Hepatocyte (in vitro differentiated cells): Measurements from ENCODE around the gene PLCXD3.

Experiments used
- EZH2 ChIP-seq: fragments of 200-600 bp; sonication (generic); IDR thresholded peaks from 2 replicates; pipeline ENCODE4 v1.6.1; 2016; ENCODE audit warnings: antibody characterized with exemption, mild to moderate bottlenecking, borderline replicate concordance
- EZH2phosphoT487 ChIP-seq: fragments of 200-600 bp; sonication (generic); IDR thresholded peaks from one replicate; pipeline ENCODE4 v1.6.1; 2018; ENCODE audit warnings: antibody characterized with exemption, mild to moderate bottlenecking, low read depth, moderate library complexity; ENCODE audit not compliant: unreplicated experiment, severe bottlenecking
- TF ChIP-seq, protein P1 (sequence below): fragments of 200-600 bp; sonication (generic); IDR thresholded peaks from 2 replicates; pipeline ENCODE4 v1.5.1; 2016; ENCODE audit warnings: antibody characterized with exemption, mild to moderate bottlenecking; ENCODE audit not compliant: poor library complexity

DNA sequence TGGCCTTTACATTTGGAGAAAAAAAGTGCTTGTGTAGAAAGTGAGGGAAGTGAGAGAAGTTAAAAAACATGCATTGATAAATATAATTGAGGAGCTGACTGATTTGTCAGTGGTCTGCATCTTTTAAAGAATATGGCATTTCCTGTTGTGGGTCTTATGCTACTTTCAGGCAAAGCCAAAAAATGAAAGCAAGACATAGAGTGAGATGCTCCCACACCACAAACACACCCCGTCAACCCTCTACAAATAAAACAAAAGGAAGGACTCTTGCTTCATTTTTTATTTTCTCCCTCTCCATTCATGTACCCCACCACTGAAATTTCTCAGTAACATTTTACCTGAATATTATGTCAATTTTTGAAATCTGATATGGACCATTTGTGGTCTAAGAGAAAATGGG is 22.1 kb upstream of the PLCXD3 start:
- TF ChIP-seq, protein P1, sequence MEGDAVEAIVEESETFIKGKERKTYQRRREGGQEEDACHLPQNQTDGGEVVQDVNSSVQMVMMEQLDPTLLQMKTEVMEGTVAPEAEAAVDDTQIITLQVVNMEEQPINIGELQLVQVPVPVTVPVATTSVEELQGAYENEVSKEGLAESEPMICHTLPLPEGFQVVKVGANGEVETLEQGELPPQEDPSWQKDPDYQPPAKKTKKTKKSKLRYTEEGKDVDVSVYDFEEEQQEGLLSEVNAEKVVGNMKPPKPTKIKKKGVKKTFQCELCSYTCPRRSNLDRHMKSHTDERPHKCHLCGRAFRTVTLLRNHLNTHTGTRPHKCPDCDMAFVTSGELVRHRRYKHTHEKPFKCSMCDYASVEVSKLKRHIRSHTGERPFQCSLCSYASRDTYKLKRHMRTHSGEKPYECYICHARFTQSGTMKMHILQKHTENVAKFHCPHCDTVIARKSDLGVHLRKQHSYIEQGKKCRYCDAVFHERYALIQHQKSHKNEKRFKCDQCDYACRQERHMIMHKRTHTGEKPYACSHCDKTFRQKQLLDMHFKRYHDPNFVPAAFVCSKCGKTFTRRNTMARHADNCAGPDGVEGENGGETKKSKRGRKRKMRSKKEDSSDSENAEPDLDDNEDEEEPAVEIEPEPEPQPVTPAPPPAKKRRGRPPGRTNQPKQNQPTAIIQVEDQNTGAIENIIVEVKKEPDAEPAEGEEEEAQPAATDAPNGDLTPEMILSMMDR = no peak
- TF ChIP-seq EZH2 = no peak
- no peak for TF ChIP-seq EZH2phosphoT487
